Islet of Langerhans (tissue), 1 donor: ENCODE measurements around the gene MEG3.

Experiments used
- FAIRE-seq: peaks from one replicate; lab custom pipeline; 2011; peaks lifted over from hg19 to GRCh38; lab: Jason Lieb, UNC

The MEG3 gene

DNA sequence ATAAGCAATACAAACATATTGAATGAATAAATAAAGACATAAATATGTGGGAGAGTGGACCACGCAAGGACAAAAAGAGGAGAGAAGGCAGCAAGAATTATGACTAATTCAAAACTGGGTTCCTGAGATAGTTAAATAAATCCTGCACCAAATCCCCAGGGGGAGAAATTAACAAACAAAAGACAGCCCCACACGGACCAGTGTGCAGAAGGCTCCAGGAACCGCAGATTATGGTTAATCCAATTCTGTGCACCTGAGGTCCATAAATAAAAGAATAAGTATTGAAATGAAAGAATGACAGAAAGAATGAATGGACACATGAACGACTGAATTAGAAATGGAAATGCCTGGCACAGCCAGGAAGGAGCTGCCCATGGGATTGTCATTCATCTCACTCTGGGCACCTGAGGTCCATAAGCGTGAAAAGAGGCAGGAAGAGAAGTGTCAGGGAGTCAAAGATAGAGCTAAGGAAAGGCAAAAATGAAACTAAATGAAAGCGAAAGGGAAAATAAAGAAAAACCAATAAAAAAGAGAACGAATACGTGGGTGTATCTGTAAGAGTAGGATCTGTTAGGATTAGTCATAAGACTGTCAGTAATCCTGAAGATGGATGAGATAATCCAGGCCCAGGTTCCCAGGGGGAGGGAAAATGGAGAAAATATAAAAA lies 23.3 kb downstream of the MEG3 start:
- no peak for FAIRE-seq

DNA sequence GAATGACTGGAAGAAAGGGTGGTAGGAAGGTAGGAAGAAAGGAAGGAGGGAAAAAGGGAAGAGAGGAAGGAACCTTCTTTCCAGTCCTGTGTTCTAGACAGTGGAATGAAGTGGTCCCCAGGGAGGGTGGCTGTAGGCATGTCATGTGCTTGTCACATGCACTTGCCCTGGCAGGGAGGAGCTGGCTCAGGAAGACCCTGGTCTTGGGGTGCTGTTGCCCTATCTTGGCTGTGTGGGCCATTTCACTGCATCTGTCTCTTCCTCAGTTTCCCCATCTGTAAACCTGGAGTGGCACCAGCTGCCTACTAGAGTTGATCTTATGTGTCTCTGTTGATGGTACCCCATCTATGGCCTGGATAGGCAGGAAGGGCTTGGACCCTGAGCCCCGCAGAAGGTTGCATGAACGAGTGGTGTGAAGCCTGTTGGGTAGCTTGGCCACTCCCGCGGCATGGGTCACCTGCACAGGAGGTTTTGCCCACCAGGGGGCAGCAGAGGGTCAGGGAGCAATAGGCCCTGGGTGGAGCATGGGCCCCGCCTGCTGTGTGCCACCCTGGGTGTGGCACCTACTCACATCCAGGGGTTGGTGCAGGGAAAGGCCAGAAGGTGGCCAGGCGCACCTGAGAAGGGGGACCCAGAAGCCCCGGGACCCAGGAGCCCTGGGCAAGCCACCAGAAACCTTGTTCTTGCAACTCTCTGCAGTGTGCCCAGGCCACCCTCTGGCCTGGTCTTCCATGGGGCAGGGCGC lies 25.1 kb downstream of the MEG3 start:
- FAIRE-seq: no peak

DNA sequence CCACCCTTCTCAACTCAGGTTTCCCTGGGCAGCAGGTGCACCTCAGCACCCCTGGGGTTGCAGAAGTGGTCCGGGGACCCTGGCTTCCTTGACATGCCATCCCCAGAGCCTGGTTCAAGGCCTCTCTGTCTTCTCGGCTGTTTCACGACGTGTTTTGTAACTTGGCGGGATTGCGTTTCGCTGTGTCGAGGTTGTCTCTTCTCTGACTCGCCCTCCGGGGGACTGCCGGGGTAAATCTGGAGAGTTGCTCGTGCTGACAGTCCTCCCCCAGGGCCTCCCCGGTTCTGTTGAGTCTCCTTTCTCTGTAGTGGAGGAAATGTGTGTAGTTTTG lies 25.6 kb downstream of the MEG3 start:
- FAIRE-seq: no peak

DNA sequence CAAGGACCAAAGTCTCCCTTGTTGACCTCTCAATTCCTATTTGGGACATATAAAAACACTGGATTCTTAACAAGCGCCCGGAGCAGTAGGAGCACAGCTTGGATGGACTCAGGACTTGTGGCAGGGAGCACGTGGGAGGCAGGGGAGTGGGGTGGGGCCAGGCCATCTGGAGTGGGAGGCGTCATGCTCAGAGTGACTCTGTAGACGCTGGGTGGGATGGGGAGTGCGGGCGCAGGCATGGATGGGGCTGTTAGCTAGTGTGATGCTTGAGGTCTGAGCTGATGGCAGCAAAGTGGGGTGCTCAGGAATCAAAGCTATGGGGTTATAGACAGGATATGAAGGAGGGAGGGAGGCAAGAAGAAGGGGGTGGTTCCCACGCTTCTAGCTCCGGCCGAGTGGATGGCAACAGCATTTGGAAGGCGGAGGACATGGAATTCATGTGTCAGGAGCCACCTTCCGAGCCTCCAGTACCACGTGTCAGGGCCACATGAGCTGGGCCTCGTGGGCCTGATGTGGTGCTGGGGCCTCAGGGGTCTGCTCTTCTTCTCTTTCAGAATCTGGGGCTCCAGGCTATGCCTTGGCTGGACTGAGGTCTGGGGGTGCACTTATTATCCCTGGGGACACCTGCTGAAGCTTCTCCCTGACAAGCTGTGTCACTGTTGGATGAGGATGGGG lies 26.2 kb downstream of the MEG3 start:
- no peak for FAIRE-seq

DNA sequence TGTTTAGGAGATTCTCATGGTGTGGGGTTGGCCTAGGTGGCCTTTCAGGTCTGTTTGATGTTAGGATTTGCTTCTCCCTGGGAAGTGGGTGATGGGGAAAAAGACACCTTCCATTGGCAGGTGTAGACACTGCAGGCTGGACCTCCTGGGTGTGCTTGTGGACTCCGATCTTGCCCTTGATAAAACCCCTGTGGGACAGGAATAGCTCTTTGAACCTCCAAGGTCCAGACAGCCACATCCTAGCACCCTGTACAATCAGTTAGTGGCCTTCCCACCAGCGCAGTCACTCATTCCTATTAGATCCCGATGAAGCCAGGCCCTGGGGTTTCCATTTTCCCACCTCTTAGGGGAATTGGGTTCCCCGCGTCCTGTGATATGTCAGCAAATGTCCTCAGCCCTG lies 28.5 kb downstream of the MEG3 start:
- FAIRE-seq: no peak

DNA sequence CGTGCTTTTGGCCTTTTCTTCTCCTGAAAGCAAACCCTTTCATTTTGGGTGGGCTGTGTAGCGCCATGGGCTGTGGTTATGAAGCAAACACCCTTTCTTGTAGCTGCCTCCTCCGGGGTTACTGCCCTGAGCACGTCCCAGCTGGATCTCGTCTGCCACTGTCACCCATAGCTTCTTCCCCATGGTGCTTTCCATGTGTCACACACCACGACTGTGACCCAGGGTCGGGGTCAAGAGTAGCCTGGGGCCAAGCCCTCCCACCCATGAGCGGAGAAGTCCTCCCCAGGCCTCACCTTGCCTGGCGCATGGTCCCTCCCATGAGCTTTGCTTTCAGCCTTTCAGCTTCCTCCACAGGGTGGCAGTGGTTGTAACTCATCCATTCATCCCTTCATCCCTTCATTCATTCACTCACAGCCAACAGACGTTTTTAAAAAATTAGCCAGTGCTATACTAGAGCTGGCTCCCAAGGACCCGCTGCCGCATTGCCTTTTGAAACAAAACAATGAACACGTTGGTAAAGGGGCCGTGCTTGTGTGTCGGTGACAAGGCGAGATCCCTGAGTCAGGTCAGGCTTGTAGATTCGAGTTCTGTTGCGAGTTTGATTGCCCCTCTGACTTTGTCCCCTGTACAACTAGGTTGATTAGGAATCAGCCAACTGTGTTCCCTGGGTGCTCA lies 29.5 kb downstream of the MEG3 start:
- no peak for FAIRE-seq

DNA sequence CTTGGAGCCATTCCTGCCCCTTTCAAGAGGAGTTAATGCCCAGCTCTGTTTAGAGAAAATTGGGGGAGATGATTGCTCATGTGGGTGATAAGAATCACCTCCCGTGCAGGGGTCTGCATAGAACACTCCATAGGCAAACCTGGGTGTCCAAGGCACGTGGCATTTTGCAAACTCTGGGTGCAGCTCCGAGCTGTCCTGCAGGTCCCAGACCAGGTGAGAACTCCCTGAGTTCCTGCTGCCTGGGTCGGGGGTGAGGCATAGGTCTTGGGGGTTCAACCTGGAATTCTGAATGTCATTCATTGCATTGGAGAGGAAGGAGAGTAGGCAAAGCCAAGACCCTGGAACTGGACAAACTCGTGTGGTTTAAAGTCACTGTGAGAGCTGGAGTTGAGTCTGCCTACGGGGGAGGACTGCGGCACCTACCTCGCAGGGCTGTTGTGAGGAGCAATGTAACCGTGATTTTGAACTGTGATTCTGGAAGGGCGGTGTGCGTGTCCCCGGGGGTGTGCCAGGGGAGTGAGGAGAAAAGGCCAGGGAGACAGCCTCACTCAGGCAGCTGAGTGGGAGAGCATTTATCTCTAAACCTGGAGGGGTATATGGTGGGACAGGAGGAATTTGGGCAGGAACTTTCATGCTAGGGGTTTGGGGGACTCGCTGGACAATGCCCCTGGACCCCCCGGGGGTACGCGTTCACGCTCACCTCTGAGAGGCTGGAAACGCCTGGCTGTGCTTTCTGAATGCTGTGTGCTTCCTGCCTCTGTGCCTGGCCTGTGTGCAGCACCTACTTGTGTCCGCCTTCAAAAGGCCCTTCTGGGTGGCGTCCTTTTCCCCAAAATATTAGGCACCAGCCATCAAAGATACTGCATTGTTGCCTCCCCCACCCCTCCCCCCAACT lies 30.4 kb downstream of the MEG3 start:
- no peak for FAIRE-seq

DNA sequence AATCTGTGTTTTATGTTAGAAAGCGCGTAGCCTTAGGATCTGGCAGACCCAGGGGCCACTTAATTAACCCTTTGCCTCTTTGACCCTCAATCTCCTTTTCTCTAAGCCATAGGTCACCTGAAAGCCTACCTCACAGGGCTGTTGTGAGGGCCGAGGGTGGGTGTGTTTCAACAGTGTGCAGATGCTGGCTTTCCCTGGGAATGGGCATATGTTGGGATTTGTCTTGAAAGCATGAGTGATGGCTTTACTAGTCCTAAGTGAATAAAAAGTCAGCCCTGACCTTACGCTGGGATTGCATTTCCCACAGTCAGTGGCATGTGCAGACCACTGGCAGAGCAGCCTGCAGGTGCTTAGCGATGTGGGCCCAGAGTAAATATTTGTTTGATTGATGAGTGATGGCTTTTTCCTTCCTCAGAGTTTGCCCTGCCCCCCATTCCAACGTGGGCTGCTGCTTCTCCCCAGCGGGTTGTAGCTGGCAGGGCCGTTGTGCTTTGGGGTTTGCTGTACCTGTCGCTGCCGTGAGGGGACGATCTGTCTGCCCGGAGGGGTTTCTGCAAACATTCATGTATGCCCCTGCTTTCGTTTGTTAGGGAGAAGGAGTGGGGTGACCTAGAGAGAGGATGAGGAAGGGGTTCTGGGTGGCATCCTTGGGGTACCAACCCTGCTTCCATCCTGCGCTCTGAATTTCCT lies 31.5 kb downstream of the MEG3 start:
- no peak for FAIRE-seq

DNA sequence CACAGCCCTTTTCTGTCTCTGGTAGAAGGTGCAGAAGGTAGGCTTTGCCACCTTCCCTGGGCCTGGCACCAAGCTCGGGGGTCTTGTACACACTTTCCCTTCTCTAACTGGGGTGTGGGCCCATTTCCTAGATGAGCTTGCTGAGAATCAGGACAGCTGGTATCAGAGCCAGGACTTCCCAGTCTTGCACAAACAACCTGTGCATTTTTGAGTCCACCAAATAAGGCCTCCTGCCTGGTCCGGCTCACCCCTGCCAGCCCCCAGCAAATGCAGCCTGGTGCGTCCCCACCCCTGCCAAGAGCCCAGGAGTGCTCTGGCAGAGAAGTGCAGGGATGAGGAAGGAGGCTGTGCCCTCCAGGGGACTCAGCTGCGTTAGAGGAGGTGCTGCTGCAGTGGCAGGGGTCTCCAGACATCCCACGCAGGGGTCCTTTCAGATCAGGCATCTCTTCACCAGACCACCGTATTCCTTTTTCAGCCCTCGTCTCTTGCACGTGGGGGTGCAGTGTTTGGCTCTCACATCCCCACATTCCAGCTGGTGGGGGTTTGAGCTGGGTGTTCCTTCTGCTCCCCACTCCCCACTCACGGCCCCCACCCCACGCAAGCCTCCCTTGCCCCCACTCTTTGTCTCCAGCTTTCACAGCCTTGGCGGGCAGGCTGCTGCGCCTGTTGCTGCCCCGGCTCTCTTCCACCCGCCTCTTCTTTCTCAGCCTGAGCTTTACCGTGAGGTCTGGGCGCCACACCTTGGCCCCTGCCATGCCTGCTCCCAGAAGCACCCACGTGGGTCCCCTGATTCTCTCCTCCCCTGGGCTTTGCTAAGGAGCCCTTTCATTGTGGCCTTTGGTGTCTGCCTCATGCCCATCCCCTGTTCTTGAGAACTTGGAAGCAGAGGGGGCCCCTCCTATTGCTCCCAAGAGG lies 32.3 kb downstream of the MEG3 start:
- FAIRE-seq: no peak

DNA sequence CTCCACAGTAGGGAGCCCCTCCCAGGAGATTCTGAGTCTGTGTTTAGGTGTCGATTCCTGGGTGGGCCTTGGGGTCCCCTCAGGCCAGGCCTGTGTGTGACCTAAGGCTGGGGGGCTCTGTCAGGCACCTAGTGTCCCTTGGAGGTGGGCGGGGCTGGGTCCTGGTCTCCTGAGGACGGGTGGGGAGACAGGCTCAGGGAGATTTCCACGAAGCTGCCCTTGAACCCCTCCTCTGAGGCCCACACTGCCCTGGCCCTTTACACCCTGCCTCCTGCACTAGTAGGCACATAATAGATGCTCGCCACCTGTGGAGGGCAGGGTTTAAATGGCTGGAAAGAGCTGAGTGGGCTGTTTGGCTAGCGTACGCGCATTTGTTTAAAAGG lies 32.9 kb downstream of the MEG3 start:
- FAIRE-seq: no peak

DNA sequence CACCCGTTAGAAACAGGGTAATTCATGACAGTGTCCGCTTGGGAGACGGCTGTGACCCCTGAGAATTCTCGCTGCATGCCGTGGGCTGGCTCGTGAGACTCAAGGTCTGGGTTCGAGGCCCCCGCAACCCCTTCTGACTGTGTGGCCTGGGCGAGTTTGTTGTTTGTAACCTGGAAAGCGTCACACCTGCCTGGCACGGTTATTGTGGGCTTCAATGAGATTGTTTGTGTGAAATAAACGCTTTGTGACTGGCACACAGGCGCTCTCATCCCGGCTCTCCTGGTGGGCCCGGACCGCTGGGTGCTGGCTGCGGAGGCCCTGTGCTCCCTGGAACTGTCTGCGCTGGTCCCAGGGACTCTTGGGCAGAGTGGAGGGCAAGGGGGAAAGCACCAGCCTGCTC lies 33.9 kb downstream of the MEG3 start:
- no peak for FAIRE-seq

DNA sequence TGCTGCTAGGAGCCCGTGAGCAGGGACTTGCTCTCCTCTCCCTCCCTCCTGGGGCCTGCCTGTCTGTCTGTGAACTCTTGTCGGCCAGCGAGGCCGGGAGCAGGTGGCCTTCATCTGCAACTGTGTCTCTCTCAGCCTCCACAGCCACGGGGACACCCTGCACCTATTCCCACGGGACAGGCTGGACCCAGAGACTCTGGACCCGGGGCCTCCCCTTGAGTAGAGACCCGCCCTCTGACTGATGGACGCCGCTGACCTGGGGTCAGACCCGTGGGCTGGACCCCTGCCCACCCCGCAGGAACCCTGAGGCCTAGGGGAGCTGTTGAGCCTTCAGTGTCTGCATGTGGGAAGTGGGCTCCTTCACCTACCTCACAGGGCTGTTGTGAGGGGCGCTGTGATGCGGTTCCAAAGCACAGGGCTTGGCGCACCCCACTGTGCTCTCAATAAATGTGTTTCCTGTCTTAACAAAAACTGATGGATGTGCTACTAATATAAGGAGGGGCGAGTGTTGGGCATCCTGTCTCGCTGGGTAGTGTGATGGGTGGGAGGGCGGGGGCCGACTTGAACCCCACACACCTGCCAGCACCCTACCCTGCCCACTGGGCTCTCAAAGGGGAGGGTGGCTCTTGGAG lies 34.8 kb downstream of the MEG3 start:
- FAIRE-seq: no peak

DNA sequence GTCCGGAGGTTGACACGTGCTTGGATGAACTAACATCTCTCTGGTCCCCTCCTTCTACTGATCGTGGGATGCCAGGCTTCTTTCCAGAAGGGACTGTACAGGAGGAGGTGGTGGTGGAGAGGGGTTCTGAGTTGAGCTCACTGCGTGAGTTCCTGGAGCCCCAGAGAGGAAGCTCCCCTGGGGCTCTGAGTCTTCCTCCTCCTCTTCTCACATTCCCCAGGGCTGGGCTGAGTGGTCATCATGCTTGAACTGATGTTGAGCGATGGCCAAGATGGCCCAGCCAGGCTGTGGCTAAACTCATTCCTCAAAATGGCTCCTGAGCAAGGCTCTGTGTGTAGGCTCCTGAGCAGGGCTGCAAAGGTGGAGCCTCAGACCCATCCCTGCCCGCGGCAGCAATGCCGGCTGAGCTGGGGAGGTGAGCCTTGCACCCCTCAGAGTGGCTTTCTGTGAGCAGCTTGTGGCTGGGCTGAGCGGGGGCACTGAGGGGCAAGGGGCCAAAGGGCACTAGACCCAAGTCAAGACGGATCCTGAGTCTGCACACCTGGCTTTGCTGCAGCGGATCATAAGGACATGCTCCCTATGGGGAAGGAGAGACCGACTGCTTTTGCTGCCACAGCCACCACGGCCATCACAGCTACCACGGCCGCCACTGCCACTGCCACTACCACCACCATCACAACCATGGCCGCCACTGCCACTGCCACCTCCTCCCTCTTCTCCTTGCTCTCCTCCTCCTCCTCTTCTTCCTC lies 35.4 kb downstream of the MEG3 start:
- FAIRE-seq: no peak

DNA sequence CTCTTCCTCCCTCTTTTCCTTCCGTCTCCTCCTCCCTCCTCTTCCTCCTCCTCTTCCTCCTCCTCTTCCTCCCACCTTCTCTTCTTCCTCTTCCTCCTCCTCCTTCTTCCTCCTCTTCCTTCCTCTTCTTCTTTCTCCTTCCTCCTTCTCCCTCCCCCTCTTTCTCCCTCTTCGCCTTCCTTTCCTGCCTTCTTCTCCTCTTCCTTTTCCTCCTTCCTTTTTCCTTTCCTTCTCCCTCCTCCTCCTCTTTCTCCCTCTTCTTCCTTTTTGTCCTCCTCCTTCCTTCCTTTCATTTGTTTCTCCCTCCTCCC lies 36.0 kb downstream of the MEG3 start:
- no peak for FAIRE-seq

DNA sequence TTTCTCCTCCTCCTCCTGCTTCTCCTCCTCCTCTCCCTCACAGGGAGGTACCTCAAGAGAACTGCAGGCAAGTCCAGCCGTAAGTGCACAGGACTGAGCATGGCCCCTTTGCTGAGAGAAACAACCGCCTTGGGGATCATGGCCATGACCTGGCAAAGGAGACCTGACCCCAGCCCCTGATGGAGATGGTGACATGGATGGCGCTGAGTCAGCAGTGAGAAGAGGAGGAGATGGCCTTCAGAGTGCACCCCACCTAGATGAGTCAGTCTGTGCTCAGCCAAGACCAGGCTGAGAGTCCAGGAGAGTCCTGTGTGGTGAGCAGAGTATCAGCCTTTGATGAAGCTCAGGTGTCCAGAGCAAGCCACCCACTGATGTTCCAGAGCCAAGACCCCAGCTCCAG lies 36.4 kb downstream of the MEG3 start:
- FAIRE-seq: no peak

DNA sequence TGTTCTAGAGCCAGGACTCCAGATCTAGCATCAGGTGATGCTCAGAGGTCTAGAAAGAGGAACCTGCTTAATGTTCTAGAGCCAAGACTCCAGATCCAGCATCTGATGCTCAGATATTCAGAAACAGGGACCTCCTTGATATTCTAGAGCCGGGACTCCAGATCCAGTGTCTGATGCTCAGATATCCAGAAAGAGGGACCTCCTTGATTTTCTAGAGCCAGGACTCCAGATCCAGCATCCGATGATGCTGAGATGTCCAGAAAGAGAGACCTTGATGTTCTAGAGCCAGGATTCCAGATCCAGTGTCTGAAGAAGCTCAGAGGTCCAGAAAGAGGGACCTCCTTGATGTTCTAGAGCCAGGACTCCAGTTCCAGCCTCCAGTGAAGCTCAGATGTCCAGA lies 36.9 kb downstream of the MEG3 start:
- FAIRE-seq: no peak

DNA sequence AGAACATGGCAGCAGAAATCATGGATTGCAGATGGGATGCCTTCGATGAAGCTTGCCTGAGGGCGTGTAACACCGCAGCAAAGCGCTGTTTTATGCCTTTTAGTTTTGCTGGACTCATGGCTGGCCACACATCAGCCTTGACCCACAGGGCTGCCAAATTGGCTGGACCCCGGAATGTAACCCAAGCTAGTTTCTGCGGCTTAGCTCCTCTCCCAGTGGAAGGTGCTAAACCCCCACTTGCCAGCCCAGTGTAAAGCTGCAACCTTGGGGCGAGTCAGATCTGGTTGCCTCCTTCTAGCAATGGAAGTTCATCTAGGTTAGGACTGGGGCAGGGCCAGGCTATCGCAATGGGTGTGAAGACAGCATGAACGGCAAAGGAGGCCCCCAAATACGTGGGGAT lies 38.3 kb downstream of the MEG3 start:
- FAIRE-seq: no peak

DNA sequence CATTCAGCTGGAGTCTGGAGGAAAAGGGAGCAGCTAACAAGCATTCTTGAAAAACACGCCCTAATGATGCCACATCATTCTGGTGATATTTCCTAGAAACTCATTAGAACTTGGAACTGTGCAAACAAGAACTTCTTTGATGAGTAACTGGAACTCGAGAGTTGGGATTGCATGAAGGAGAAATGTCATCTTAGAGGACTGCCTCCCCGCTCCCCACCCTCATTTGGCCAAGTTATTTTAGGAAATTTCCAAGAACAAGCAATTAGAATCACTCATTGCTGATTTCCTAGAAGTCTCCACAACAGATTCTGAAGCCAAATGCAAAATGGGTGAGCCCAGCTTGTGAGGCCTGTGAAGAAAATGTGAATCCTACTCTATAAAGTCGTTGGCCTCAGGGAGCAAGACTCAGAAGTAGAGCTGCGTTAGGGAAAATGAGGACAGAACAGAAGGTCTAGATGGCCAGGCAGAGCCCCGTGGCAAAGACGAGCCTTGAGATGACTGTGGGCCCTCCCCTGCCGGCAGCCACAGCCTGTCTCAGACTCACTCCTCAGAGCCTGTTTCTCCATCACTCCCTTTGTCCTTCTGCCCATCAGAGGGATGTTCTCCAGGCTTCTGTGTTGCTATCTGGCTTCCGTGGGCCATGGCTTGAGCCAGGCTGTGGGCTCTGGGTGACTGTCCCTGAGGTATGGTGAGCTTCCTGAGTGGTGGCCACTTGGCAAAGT lies 39.2 kb downstream of the MEG3 start:
- FAIRE-seq: no peak
